Common myeloid progenitor, CD34-positive (primary cell): ENCODE data around the gene CYB5B.
"Not testable (repeated sequence)": the region's sequence is repeated elsewhere in the genome, so short reads cannot be mapped to it uniquely, and the experiment has no call there.

Source experiments
- CTCF ChIA-PET: fragments of 350-600 bp; sonication (Branson Sonifier 250); formaldehyde crosslinking; loops from one replicate; lab custom pipeline; 2021; ENCODE audit warnings: antibody characterized with exemption; lab: Charles Lee
- POLR2A ChIA-PET: fragments of 350-600 bp; sonication (Branson Sonifier 250); formaldehyde crosslinking; loops from one replicate; lab custom pipeline; 2021; ENCODE audit warnings: antibody characterized with exemption; lab: Charles Lee
- DNase-seq, 3 donors: peaks; one replicate each; pipeline versions ENCODE4 v3.0.0 to v3.0.0-alpha.2; 2013
- H3K27ac ChIP-seq, 2 experiments: 1 replicate in 1 of 2; 2 replicates in 1 of 2; pipeline ENCODE4 v1.7.0; 2013; ENCODE audit warnings: inconsistent platforms in 2 of 2, low read length in 2 of 2, mild to moderate bottlenecking in 2 of 2, low read depth in 1 of 2, moderate library complexity in 1 of 2; ENCODE audit not compliant: severe bottlenecking in 2 of 2, insufficient read depth in 1 of 2, poor library complexity in 1 of 2
- H3K27me3 ChIP-seq, 5 experiments: replicated peaks in 2 of 5; 1 replicate in 3 of 5; 2 replicates in 2 of 5; pipeline versions ENCODE4 v1.6.1 to v1.7.0; 2013; ENCODE audit warnings: low read length in 4 of 5, mild to moderate bottlenecking in 2 of 5, moderate library complexity in 2 of 5, inconsistent platforms in 1 of 5; ENCODE audit not compliant: insufficient read depth in 5 of 5, control insufficient read depth in 4 of 5
- H3K36me3 ChIP-seq, 4 experiments: 1 replicate in 2 of 4; 2 replicates in 2 of 4; pipeline versions ENCODE4 v1.6.1 to v1.7.0; 2013; ENCODE audit warnings: low read length in 3 of 4, control low read depth in 1 of 4, mild to moderate bottlenecking in 1 of 4; ENCODE audit not compliant: control insufficient read depth in 4 of 4, insufficient read depth in 4 of 4
- H3K4me1 ChIP-seq, 4 experiments: 1 replicate in 3 of 4; 2 replicates in 1 of 4; pipeline versions ENCODE4 v1.6.1 to v1.7.1; 2013; ENCODE audit warnings: low read length in 3 of 4, mild to moderate bottlenecking in 3 of 4, control low read depth in 1 of 4, inconsistent platforms in 1 of 4, moderate library complexity in 1 of 4; ENCODE audit not compliant: control insufficient read depth in 4 of 4, insufficient read depth in 4 of 4; ENCODE audit errors: control extremely low read depth in 1 of 4
- H3K4me3 ChIP-seq, 7 experiments: 1 replicate in 4 of 7; 2 replicates in 3 of 7; pipeline versions ENCODE4 v1.5.1 to v1.7.0; 2013; ENCODE audit warnings: mild to moderate bottlenecking in 7 of 7, low read length in 6 of 7, moderate library complexity in 6 of 7, inconsistent platforms in 2 of 7, low read depth in 2 of 7, control low read depth in 1 of 7; ENCODE audit not compliant: insufficient read depth in 4 of 7, control insufficient read depth in 1 of 7; ENCODE audit errors: extremely low read depth in 1 of 7
- H3K9me3 ChIP-seq, 5 experiments: 1 replicate in 4 of 5; 2 replicates in 1 of 5; pipeline versions ENCODE4 v1.6.1 to v1.7.1; 2013; ENCODE audit warnings: low read length in 4 of 5, mild to moderate bottlenecking in 2 of 5, inconsistent platforms in 1 of 5, low read depth in 1 of 5, moderate library complexity in 1 of 5; ENCODE audit not compliant: control insufficient read depth in 4 of 5, insufficient read depth in 2 of 5; ENCODE audit errors: control extremely low read depth in 1 of 5
- WGBS: methylation state at CpG from one replicate; pipeline ENCODE4 v1.1.5; 2013; ENCODE audit not compliant: insufficient coverage; 5-methylcytosine and 5-hydroxymethylcytosine counted together

CYB5B gene

GRCh38 chr16:69417520-69418199 is 6.8 kb upstream of the CYB5B start:
- CTCF ChIA-PET, result interaction anchor here (0.6 to 1.3 kb wide), 3 partner anchors 12 to 64 kb away, joined by 3 to 4 read pairs (median 3); no protein-coding TSS in a partner anchor
- 90% methylated on average over 5 of the region's 7 CpGs for WGBS
- no peak overlapping the region for H3K4me3 ChIP-seq

GRCh38 chr16:69419956-69420355 is 4.5 kb upstream of the CYB5B start:
- Histone ChIP-seq H3K27ac (no peak overlapping the region), H3K9me3 (no peaks in the 10 kb centered on the region), H3K4me3 (no peak overlapping the region), H3K4me1 (peaks cover 1 to 8% (median 6%) of the 10 kb centered on the region in 4 experiments), H3K36me3 (no peaks in the 10 kb centered on the region), H3K27me3 (no peaks in the 10 kb centered on the region)
- CTCF ChIA-PET, result interaction anchor here (2.2 kb wide), 1 partner anchor 9 kb away, joined by 6 read pairs; no protein-coding TSS in a partner anchor
- POLR2A ChIA-PET, result no interaction called here
- 84% methylated on average over 4 of the region's 4 CpGs for WGBS
- no peak for DNase-seq

More at GRCh38 chr16:69417520-69418199, 6.8 kb upstream of the CYB5B start:
- POLR2A ChIA-PET, result interaction anchor here (0.8 kb wide), 1 partner anchor 163 kb away, joined by 3 read pairs; no protein-coding TSS in a partner anchor
- Histone ChIP-seq H3K27ac (no peak overlapping the region), H3K4me1 (no peaks in the 10 kb centered on the region), H3K27me3 (no peaks in the 10 kb centered on the region), H3K9me3 (no peaks in the 10 kb centered on the region), H3K36me3 (no peaks in the 10 kb centered on the region)
- DNase-seq, result no peak

GRCh38 chr16:69423189-69423588 is 1.2 kb upstream of the CYB5B start:
- Histone ChIP-seq H3K27ac (no peak overlapping the region), H3K4me1 (peaks cover 9 to 18% (median 12%) of the 10 kb centered on the region in 4 experiments), H3K36me3 (peaks cover 0 to 10% (median 8%) of the 10 kb centered on the region in 4 experiments), H3K9me3 (no peaks in the 10 kb centered on the region), H3K4me3 (no peak overlapping the region), H3K27me3 (no peaks in the 10 kb centered on the region)
- WGBS, result 85% methylated on average over 11 of the region's 11 CpGs
- ChIA-PET POLR2A (no interaction called here), CTCF (no interaction called here)
- DNase-seq, result no peak

GRCh38 chr16:69424935-69425784 is 741 bp downstream of the CYB5B start:
- Histone ChIP-seq H3K27me3 (no peaks in the 10 kb centered on the region), H3K4me3 (peak overlapping the region; percentile 76 to 99 (median 96)), H3K36me3 (peaks cover 7 to 27% (median 21%) of the 10 kb centered on the region in 4 experiments), H3K9me3 (peaks cover 0 to 5% (median 4%) of the 10 kb centered on the region in 5 experiments), H3K4me1 (peaks cover 9 to 18% (median 12%) of the 10 kb centered on the region in 4 experiments), H3K27ac (peak overlapping the region; percentile 70 to 90)
- DNase-seq, result peak in 2 of 3 donors; percentile 50 to 63
- ChIA-PET CTCF (interaction anchor here (0.7 to 1.2 kb wide), 7 partner anchors 11 to 39 kb away, joined by 3 to 4 read pairs (median 3); no protein-coding TSS in a partner anchor), POLR2A (interaction anchor here (0.5 to 1.3 kb wide), 3 partner anchors 18 to 139 kb away, joined by 3 to 4 read pairs (median 3); no protein-coding TSS in a partner anchor)
- 0% methylated on average over 4 of the region's 11 CpGs for WGBS

- H3K4me1 ChIP-seq, result peaks cover 8 to 14% (median 11%) of the 10 kb centered on the region in 4 experiments
- ChIA-PET CTCF (interaction anchor here (0.6 to 1.6 kb wide), 3 partner anchors 11 to 173 kb away, joined by 3 to 4 read pairs (median 4); no protein-coding TSS in a partner anchor), POLR2A (no interaction called here)
- peaks cover 8 to 54% (median 37%) of the 10 kb centered on the region in 4 experiments for H3K36me3 ChIP-seq
- no peak for DNase-seq
- H3K27ac ChIP-seq, result no peak overlapping the region
- no peaks in the 10 kb centered on the region for H3K27me3 ChIP-seq
- peaks cover 0 to 5% (median 4%) of the 10 kb centered on the region in 5 experiments for H3K9me3 ChIP-seq
- WGBS, result 100% methylated on average over 2 of the region's 2 CpGs
- no peak overlapping the region for H3K4me3 ChIP-seq
Measured at GRCh38 chr16:69428652-69429051, 4.2 kb downstream of the CYB5B start.

GRCh38 chr16:69429058-69429640 is 4.7 kb downstream of the CYB5B start:
- H3K27me3 ChIP-seq, DNase-seq, POLR2A ChIA-PET, H3K9me3 ChIP-seq, H3K4me3 ChIP-seq, H3K27ac ChIP-seq: not testable (repeated sequence)
- Histone ChIP-seq H3K4me1 (peaks cover 4 to 12% (median 10%) of the 10 kb centered on the region in 4 experiments), H3K36me3 (peaks cover 8 to 55% (median 38%) of the 10 kb centered on the region in 4 experiments)
- CTCF ChIA-PET, result interaction anchor here (0.9 to 1.6 kb wide), 2 partner anchors 12 to 25 kb away, joined by 4 read pairs; no protein-coding TSS in a partner anchor
- 96% methylated on average over 7 of the region's 7 CpGs for WGBS
